Activated CD4-positive, alpha-beta T cell treated with anti-CD3 and anti-CD28 coated beads, Interleukin-2, amount 10 ng/mL, durations not matched to agents 24 days and 14 days (primary cell): ENCODE data around the gene ZC2HC1B. TPM values are rescaled to one million over a fixed set of nuclear protein-coding genes. Genes with fewer than 3 reads are reported as not detected.
A peak's percentile ranks its signal among the peaks of the same experiment; 100 is the strongest.

Experiments
- DNase-seq: peaks from one replicate; pipeline ENCODE4 v3.0.0; 2022
- H3K27ac Mint-ChIP-seq: one replicate; pipeline ENCODE4 v1.8.0; 2022; ENCODE audit warnings: mild to moderate bottlenecking, mixed read lengths
- H3K27me3 Mint-ChIP-seq: one replicate; pipeline ENCODE4 v1.8.0; 2022; ENCODE audit warnings: mixed read lengths
- H3K36me3 Mint-ChIP-seq: one replicate; pipeline ENCODE4 v1.8.0; 2022; ENCODE audit warnings: low read depth, mild to moderate bottlenecking, mixed read lengths
- H3K4me1 Mint-ChIP-seq: one replicate; pipeline ENCODE4 v1.8.0; 2021; ENCODE audit warnings: mixed read lengths
- H3K4me3 Mint-ChIP-seq: one replicate; pipeline ENCODE4 v1.8.0; 2022; ENCODE audit warnings: mild to moderate bottlenecking, moderate library complexity, mixed read lengths
- H3K9me3 Mint-ChIP-seq: one replicate; pipeline ENCODE4 v1.8.0; 2021; ENCODE audit warnings: mixed read lengths
- intact Hi-C: fragments of 100-400 bp; cut with micrococcal nuclease; formaldehyde crosslinking; loops from one replicate; pipeline ENCODE4 v1.15.1; 2023
- total RNA-seq: library from RNA; stranded (reverse); gene quantifications from 2 replicates; pipeline ENCODE4 v1.2.3, GENCODE V29; 2022

Gene ZC2HC1B
- total RNA-seq, 1 donor from 2014 or later, result not detected

DNA sequence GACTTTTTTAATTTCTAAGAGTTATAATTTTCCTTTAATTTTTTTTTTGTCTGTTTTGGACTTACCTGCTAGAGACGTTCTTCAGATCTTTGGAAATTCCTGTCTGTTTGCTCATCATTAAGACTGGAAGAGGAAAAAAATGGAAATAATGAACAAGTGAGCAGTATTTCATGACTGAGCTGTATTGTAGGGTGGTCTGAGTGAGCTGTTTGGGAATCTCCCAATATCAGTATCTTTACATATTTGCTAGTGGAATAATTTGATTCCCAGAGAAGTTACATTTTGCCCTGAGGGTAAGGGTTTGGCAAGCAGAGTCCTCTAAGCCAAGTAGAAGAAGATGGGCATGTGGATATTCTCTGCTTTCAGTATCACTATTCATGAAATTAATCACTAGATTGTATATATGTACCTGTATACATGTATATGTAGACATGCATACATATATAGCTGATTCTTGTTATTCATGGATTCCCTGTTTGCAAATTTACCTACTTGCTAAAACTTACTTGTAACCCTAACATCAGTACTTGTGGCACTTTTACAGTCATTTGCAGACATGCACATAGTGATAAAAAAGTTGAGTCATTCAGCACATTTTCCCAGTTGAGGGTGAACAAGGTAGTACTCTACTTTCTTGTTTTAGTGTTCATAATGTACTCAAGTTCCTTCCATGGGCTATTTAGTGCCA lies 13.5 kb downstream of the ZC2HC1B start:
- intact Hi-C loops, result no loop called here
- peaks cover 1% of the 10 kb centered on the region for H3K27me3 Mint-ChIP-seq
- H3K4me3 Mint-ChIP-seq, result no peak overlapping the region
- H3K27ac Mint-ChIP-seq, result no peak overlapping the region
- H3K9me3 Mint-ChIP-seq, result peaks cover 13% of the 10 kb centered on the region
- H3K4me1 Mint-ChIP-seq, result peaks cover 5% of the 10 kb centered on the region
- DNase-seq, result no peak
- H3K36me3 Mint-ChIP-seq, result peaks cover 5% of the 10 kb centered on the region

GRCh38 chr6:143878272-143878760 lies 14.0 kb downstream of the ZC2HC1B start:
- Mint-ChIP-seq H3K4me1 (peaks cover 2% of the 10 kb centered on the region), H3K27me3 (peaks cover 1% of the 10 kb centered on the region), H3K36me3 (peaks cover 5% of the 10 kb centered on the region), H3K4me3 (no peak overlapping the region), H3K9me3 (peaks cover 12% of the 10 kb centered on the region), H3K27ac (peak overlapping the region; percentile 31)
- DNase-seq, result no peak
- intact Hi-C loops, result no loop called here

GRCh38 chr6:143880412-143880811 lies 16.1 kb downstream of the ZC2HC1B start:
- peaks cover 5% of the 10 kb centered on the region for H3K9me3 Mint-ChIP-seq
- intact Hi-C loops, result no loop called here
- H3K27ac Mint-ChIP-seq, result no peak overlapping the region
- H3K27me3 Mint-ChIP-seq, result peaks cover 3% of the 10 kb centered on the region
- no peaks in the 10 kb centered on the region for H3K36me3 Mint-ChIP-seq
- no peak for DNase-seq
- no peak overlapping the region for H3K4me3 Mint-ChIP-seq
- H3K4me1 Mint-ChIP-seq, result peaks cover 2% of the 10 kb centered on the region

GRCh38 chr6:143882401-143882930 lies 18.2 kb downstream of the ZC2HC1B start:
- H3K4me1 Mint-ChIP-seq, result peaks cover 2% of the 10 kb centered on the region
- H3K4me3 Mint-ChIP-seq, result no peak overlapping the region
- H3K9me3 Mint-ChIP-seq, result peaks cover 3% of the 10 kb centered on the region
- peaks cover 3% of the 10 kb centered on the region for H3K27me3 Mint-ChIP-seq
- intact Hi-C loops, result no loop called here
- no peak for DNase-seq
- H3K36me3 Mint-ChIP-seq, result no peaks in the 10 kb centered on the region
- no peak overlapping the region for H3K27ac Mint-ChIP-seq

DNA sequence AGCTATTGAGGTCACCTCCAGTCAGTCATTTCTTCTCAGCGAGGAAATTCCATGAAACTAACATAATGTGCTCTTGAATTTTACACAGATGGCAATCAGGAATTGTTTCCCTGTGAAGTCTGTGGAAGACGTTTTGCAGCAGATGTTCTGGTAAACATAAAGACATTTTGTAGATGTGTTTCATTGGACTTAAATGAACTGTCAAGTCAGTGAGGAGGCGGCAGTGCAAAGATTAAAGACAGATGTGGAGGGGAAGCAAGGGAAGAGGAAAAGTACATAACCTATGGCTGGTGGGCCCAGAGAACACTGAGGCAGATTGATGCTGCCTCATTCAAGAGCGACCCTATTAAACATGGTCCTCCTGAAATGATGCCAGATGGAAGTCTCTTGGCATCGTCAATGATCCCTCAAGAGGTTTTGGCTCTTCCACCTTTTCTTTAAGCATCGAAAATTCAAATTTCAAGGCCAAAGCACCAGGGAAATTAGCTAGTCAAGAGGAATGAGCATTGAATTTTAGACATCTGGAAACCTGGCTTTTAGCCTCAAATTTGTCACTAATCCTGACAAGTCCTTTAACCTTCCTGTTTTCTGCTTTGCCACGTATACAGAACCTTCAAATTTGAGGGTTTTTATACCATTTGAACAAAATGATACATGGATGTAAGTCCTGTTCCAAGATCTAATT lies 20.1 kb downstream of the ZC2HC1B start:
- Mint-ChIP-seq H3K4me3 (no peak overlapping the region), H3K4me1 (no peaks in the 10 kb centered on the region), H3K27ac (no peak overlapping the region), H3K36me3 (no peaks in the 10 kb centered on the region), H3K27me3 (peaks cover 2% of the 10 kb centered on the region), H3K9me3 (no peaks in the 10 kb centered on the region)
- intact Hi-C loops, result no loop called here
- no peak for DNase-seq

- H3K4me1 Mint-ChIP-seq, result no peaks in the 10 kb centered on the region
- H3K9me3 Mint-ChIP-seq, result no peaks in the 10 kb centered on the region
- H3K36me3 Mint-ChIP-seq, result no peaks in the 10 kb centered on the region
- no peak for DNase-seq
- H3K27ac Mint-ChIP-seq, result no peak overlapping the region
- H3K4me3 Mint-ChIP-seq, result no peak overlapping the region
- intact Hi-C loops, result no loop called here
- H3K27me3 Mint-ChIP-seq, result peaks cover 2% of the 10 kb centered on the region
These were observed 20.8 kb downstream of the ZC2HC1B start for GRCh38 chr6:143885116-143885515.

DNA sequence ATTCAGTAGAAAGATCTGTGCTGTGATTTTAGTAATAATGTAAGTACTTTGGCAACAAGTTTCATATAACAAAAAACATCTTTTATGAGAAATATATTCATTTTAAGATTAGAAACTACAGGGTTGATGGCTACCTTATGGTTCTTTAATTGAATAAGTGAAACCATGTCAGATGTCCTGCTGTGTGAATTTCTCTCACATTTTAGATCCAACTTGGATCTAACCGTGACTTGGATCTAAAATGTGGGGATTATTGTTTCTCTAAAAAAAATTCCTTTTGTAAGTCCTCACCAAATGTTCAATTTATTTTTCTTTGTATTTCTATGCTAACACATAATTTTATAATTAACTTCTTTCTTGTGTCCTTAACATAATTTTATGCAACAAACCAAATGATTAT lies 30.4 kb downstream of the ZC2HC1B start:
- no peaks in the 10 kb centered on the region for H3K9me3 Mint-ChIP-seq
- no peaks in the 10 kb centered on the region for H3K36me3 Mint-ChIP-seq
- intact Hi-C loops, result no loop called here
- no peak for DNase-seq
- no peaks in the 10 kb centered on the region for H3K4me1 Mint-ChIP-seq
- H3K4me3 Mint-ChIP-seq, result no peak overlapping the region
- H3K27ac Mint-ChIP-seq, result no peak overlapping the region
- peaks cover 3% of the 10 kb centered on the region for H3K27me3 Mint-ChIP-seq

DNA sequence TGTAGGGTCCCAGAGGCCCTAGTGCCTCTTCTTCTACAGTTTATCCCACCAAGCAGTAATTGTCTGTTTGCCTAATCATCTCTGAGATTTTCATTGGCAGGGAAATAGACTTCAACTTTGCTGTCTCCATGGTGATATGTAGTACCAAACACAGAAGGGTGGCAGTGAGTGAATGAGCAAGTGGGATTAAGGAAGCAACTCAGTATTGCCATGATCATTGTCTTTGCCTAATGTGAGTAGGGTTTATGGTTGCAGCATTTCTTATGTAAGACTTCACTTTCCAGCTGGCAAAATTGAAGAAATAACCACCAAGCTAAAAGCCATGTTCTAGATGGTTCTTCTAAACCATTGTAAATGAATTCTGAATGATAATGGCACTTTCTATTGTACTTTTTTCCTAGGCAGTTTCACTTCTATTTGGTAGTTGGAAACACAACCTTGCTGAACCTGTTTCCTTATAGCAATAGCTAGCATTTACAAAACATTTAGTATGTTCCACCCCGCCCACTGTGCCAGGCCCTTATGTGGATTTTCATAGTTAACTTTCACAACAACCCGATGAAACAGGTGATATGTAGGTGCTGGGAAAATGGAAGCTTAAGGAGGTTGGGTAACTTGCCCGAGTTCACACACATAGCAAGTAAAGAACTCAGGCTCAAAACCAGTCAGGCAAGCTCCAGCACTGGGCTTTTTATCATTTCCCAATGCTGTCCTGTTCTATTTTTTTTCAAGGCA lies 32.0 kb downstream of the ZC2HC1B start:
- intact Hi-C loops, result no loop called here
- no peaks in the 10 kb centered on the region for H3K36me3 Mint-ChIP-seq
- peaks cover 3% of the 10 kb centered on the region for H3K27me3 Mint-ChIP-seq
- no peak overlapping the region for H3K4me3 Mint-ChIP-seq
- H3K27ac Mint-ChIP-seq, result no peak overlapping the region
- no peaks in the 10 kb centered on the region for H3K4me1 Mint-ChIP-seq
- no peaks in the 10 kb centered on the region for H3K9me3 Mint-ChIP-seq
- no peak for DNase-seq

DNA sequence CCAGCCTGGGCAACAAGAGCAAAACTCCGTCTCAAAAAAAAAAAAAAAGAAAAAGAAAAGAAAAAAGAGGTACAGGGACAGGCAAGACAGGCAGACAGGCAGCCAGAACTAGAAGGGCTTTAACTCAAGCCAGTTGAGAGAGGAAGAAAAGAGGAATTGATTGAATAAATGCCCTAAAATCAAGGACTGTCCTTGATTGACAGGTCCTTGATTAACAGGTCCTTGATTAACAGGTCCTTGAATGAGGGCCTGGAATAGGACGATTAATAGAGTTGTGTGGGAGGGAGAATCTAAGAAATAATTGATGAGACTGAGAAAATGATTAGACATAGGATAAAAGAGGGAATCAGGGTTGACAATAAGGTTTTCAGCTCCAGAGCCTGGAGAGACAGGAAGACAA lies 36.1 kb downstream of the ZC2HC1B start:
- Mint-ChIP-seq H3K9me3 (peaks cover 5% of the 10 kb centered on the region), H3K4me3 (no peak overlapping the region), H3K27me3 (peaks cover 3% of the 10 kb centered on the region), H3K27ac (no peak overlapping the region), H3K4me1 (peaks cover 5% of the 10 kb centered on the region), H3K36me3 (no peaks in the 10 kb centered on the region)
- no peak for DNase-seq
- intact Hi-C loops, result no loop called here

- intact Hi-C loops, result no loop called here
- Mint-ChIP-seq H3K4me3 (no peak overlapping the region), H3K9me3 (peaks cover 11% of the 10 kb centered on the region), H3K36me3 (no peaks in the 10 kb centered on the region), H3K4me1 (peaks cover 5% of the 10 kb centered on the region), H3K27ac (no peak overlapping the region), H3K27me3 (peaks cover 8% of the 10 kb centered on the region)
- DNase-seq, result no peak
These were observed 37.8 kb downstream of the ZC2HC1B start for GRCh38 chr6:143901885-143902750.

GRCh38 chr6:143902827-143903226 lies 38.6 kb downstream of the ZC2HC1B start:
- peaks cover 5% of the 10 kb centered on the region for H3K27me3 Mint-ChIP-seq
- H3K27ac Mint-ChIP-seq, result no peak overlapping the region
- DNase-seq, result no peak
- peaks cover 11% of the 10 kb centered on the region for H3K9me3 Mint-ChIP-seq
- no peaks in the 10 kb centered on the region for H3K36me3 Mint-ChIP-seq
- intact Hi-C loops, result no loop called here
- H3K4me1 Mint-ChIP-seq, result peaks cover 5% of the 10 kb centered on the region
- H3K4me3 Mint-ChIP-seq, result no peak overlapping the region

DNA sequence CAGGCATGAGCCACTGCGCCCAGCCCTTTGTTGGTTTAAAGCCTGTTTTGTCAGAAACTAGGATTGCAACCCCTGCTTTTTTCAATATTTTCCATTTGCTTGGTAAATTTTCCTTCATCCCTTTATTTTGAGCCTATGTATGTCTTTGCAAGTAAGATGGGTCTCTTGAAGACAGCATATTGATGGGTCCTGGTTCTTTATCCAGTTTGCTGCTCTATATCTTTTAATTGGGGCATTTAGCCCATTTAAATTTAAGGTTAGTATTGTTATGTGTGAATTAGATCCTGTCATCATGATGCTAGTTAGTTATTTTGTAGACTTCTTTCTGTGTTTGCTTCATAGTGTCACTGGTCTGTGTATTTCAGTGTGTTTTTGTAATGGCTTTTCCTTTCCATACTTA lies 46.8 kb downstream of the ZC2HC1B start:
- H3K4me1 Mint-ChIP-seq, result no peaks in the 10 kb centered on the region
- H3K27ac Mint-ChIP-seq, result no peak overlapping the region
- no peaks in the 10 kb centered on the region for H3K36me3 Mint-ChIP-seq
- H3K4me3 Mint-ChIP-seq, result no peak overlapping the region
- no peak for DNase-seq
- intact Hi-C loops, result no loop called here
- H3K27me3 Mint-ChIP-seq, result peaks cover 8% of the 10 kb centered on the region
- H3K9me3 Mint-ChIP-seq, result peaks cover 29% of the 10 kb centered on the region

DNA sequence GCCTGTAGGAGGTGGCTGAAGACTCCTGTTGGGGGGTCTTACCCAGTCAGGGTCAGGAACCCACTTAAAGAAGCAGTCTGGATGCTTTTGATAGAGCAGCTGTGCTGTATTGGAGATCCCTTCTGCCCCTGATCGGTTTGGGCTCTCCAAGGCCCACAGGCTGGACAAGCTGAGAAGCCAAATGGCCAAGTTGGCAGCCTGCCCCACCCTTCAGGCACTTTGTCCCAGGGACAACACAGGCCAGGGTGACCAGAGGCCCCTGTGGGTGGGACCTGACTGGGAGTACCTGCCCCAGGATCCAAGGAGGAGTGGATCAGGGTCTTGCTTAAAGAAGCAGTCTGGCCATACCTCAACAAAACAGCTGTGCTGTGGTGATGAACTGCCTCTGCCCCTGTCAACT lies 48.4 kb downstream of the ZC2HC1B start:
- Mint-ChIP-seq H3K4me3 (no peak overlapping the region), H3K9me3 (peaks cover 37% of the 10 kb centered on the region), H3K27ac (no peak overlapping the region), H3K27me3 (peaks cover 8% of the 10 kb centered on the region), H3K4me1 (no peaks in the 10 kb centered on the region), H3K36me3 (no peaks in the 10 kb centered on the region)
- DNase-seq, result no peak
- intact Hi-C loops, result no loop called here
